Measurements from ENCODE around the gene EPM2A.
A peak's percentile ranks its signal among the peaks of the same experiment; 100 is the strongest.

EPM2A gene

DNA sequence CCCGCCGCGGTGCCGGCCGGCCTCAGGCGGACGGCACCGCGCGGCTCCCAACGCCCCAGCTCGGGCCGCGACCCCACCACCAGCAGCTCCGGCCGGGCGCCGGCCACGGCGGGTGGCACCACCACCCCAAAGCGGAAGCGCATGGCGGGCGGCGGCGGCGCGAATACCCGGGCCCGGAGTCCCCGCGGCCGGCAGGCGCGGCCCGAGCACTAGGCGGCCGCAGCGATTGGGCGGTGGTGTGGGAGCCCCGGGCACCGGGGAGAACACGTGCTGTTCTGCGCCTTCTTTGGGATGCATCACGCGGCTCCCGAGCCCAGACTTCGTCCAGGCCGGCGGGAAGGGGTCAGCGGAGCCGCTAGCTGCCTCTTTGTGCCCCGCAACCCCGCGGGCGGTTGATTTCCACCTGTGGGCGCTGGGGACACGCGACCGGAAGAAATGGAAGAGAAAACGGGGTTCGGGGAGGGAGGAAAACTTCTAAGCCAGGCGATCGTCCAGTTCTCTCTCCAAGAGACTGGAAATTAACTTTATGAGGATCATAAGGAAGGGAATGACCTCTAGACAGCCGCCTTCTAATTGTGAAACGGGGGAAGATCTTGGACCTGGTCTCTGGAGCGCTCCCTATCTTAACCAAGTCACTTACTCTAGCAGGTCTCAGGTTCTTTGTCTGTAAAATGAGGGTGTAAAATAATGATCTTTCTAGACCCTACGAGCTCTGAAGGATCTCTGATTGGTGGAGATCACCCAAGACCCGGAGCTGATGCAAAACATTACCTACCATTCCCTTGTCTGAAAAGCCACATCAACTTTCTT lies at the start of gene EPM2A:
Gene EPM2A (minus strand): TSS at position 165 of the 810 bp plus-strand sequence. CDS start 22 bp downstream, at position 143.
- DNase-seq (ENCODE audit: low read depth), result peak; percentile 94
- H3K9ac ChIP-seq (ENCODE audit: low read length), result peak within 1 kb of the TSS; percentile 95
- no peaks in the 10 kb centered on the region for H3K27me3 ChIP-seq (replicated peaks; ENCODE audit: control insufficient read depth, insufficient read depth, low read length)
- no peaks in the 10 kb centered on the region for H3K9me3 ChIP-seq (ENCODE audit: control insufficient read depth, low read length)
- H3K4me3 ChIP-seq (ENCODE audit: low read length), result peak within 1 kb of the TSS; percentile 92
- H3K36me3 ChIP-seq (ENCODE audit: control insufficient read depth, insufficient read depth, low read length, severe bottlenecking), result no peaks in the 10 kb centered on the region
- H3K4me1 ChIP-seq (ENCODE audit: control insufficient read depth, insufficient read depth, low read length), result peaks cover 28% of the 10 kb centered on the region

DNA sequence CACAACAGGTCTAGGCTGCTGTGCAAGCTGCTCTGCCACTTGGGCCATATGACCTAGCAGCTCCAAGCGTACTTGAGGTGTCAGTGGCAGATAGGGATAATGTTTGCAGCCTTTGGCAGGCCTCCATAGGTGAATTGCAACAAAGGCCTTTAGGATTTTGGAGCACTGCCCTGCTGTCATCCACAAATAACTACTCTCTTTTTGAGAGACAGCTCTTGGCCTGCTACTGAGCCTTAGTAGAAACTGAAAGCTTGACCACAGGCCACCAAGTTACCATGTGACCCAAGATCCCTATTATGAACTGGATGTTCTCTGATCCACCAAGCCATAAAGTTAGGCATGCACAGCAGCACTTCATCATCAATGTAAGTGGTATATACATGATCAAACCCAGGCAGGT lies 49.4 kb upstream of the EPM2A start:
- Histone ChIP-seq H3K9me3 (ENCODE audit: control insufficient read depth, low read length) (no peaks in the 10 kb centered on the region), H3K9ac (ENCODE audit: low read length) (no peak overlapping the region), H3K4me1 (ENCODE audit: control insufficient read depth, insufficient read depth, low read length) (no peaks in the 10 kb centered on the region), H3K27me3 (replicated peaks; ENCODE audit: control insufficient read depth, insufficient read depth, low read length) (no peaks in the 10 kb centered on the region), H3K36me3 (ENCODE audit: control insufficient read depth, insufficient read depth, low read length, severe bottlenecking) (no peaks in the 10 kb centered on the region), H3K4me3 (ENCODE audit: low read length) (no peak overlapping the region)
- DNase-seq (ENCODE audit: low read depth), result no peak

DNA sequence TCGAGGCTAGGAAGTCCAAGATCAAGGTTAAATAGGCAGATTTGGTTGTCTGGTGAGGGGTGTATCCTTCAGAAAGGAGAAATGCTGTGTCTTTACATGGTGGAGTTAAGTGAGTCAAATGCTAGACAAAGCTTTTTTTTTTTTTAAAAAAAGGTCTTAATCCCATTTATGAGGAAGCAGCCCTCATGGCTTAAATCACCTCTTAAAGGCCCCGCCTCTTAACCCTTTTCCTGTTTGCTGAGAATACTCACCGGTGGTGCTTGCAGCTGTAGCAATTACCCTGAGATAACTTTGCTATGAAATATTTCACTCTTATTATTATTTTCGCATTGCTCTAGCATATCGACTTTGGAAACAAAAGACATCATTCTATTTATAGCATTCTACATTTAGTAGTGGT lies 48.5 kb upstream of the EPM2A start:
- no peaks in the 10 kb centered on the region for H3K4me1 ChIP-seq (ENCODE audit: control insufficient read depth, insufficient read depth, low read length)
- H3K9ac ChIP-seq (ENCODE audit: low read length), result no peak overlapping the region
- H3K4me3 ChIP-seq (ENCODE audit: low read length), result no peak overlapping the region
- H3K9me3 ChIP-seq (ENCODE audit: control insufficient read depth, low read length), result no peaks in the 10 kb centered on the region
- H3K27me3 ChIP-seq (replicated peaks; ENCODE audit: control insufficient read depth, insufficient read depth, low read length), result no peaks in the 10 kb centered on the region
- H3K36me3 ChIP-seq (ENCODE audit: control insufficient read depth, insufficient read depth, low read length, severe bottlenecking), result no peaks in the 10 kb centered on the region
- no peak for DNase-seq (ENCODE audit: low read depth)

DNA sequence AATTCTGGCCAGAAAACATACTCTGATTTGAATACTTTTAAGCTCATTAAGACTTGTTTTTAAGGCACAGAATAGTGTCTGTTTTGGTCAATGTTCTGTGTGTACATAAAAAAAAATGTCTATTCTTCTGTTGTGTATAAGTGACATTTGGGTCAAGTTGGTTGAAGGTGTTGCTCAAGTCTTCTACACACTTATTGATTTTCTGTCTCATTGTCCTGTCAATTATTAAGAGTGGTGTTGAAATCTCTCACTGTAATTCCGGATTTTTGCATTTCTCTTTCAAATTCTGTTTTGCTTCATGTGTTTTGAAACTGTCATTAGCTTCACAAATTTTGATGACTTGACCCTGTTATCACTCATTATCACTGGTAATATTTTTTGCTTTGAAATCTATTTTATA lies 37.5 kb upstream of the EPM2A start:
- no peak overlapping the region for H3K4me3 ChIP-seq (ENCODE audit: low read length)
- H3K27me3 ChIP-seq (replicated peaks; ENCODE audit: control insufficient read depth, insufficient read depth, low read length), result no peaks in the 10 kb centered on the region
- H3K9me3 ChIP-seq (ENCODE audit: control insufficient read depth, low read length), result no peaks in the 10 kb centered on the region
- H3K9ac ChIP-seq (ENCODE audit: low read length), result no peak overlapping the region
- no peaks in the 10 kb centered on the region for H3K36me3 ChIP-seq (ENCODE audit: control insufficient read depth, insufficient read depth, low read length, severe bottlenecking)
- DNase-seq (ENCODE audit: low read depth), result no peak
- no peaks in the 10 kb centered on the region for H3K4me1 ChIP-seq (ENCODE audit: control insufficient read depth, insufficient read depth, low read length)

DNA sequence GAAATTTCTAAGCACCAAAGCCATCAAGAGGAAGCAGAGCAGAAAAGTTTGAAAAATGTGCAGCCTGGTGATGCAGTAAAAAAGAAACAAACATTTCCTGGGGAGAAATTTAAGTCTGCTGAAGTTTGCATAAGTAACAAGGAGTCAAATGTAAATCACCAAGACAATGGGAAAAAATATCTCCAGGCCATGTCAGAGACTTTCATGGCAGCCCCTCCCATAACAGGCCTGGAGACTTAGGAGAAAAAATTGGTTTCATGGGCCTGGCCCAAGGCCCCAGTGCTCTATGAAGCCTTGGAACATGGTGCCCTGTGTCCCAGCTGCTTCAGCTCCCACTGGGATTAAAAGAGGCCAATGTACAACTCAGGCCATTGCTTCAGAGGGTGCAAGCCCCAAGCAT lies 30.1 kb upstream of the EPM2A start:
- H3K4me1 ChIP-seq (ENCODE audit: control insufficient read depth, insufficient read depth, low read length), result no peaks in the 10 kb centered on the region
- no peak for DNase-seq (ENCODE audit: low read depth)
- no peak overlapping the region for H3K9ac ChIP-seq (ENCODE audit: low read length)
- H3K27me3 ChIP-seq (replicated peaks; ENCODE audit: control insufficient read depth, insufficient read depth, low read length), result no peaks in the 10 kb centered on the region
- H3K9me3 ChIP-seq (ENCODE audit: control insufficient read depth, low read length), result no peaks in the 10 kb centered on the region
- H3K36me3 ChIP-seq (ENCODE audit: control insufficient read depth, insufficient read depth, low read length, severe bottlenecking), result no peaks in the 10 kb centered on the region
- H3K4me3 ChIP-seq (ENCODE audit: low read length), result no peak overlapping the region

DNA sequence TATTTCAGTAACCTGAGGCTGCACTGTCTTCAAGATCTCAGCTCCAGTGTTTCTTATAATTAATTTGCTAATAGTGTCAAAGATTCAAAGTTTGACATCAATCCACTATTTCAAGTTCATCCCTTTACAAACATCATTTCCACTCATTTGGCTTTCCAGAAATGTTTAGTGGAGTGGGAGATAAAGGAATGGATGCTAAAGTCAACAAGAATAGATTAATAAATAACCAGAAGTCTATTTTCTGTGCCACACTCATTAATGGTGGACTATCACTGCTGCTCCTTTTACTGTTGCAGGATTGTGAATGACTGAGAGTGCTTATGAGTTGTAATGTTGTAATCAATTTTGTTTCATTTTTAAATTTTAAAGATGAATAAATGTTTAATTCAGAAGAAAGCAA lies 28.4 kb upstream of the EPM2A start:
- Histone ChIP-seq H3K9ac (ENCODE audit: low read length) (no peak overlapping the region), H3K4me1 (ENCODE audit: control insufficient read depth, insufficient read depth, low read length) (no peaks in the 10 kb centered on the region), H3K4me3 (ENCODE audit: low read length) (no peak overlapping the region), H3K27me3 (replicated peaks; ENCODE audit: control insufficient read depth, insufficient read depth, low read length) (no peaks in the 10 kb centered on the region), H3K9me3 (ENCODE audit: control insufficient read depth, low read length) (no peaks in the 10 kb centered on the region), H3K36me3 (ENCODE audit: control insufficient read depth, insufficient read depth, low read length, severe bottlenecking) (no peaks in the 10 kb centered on the region)
- DNase-seq (ENCODE audit: low read depth), result no peak

DNA sequence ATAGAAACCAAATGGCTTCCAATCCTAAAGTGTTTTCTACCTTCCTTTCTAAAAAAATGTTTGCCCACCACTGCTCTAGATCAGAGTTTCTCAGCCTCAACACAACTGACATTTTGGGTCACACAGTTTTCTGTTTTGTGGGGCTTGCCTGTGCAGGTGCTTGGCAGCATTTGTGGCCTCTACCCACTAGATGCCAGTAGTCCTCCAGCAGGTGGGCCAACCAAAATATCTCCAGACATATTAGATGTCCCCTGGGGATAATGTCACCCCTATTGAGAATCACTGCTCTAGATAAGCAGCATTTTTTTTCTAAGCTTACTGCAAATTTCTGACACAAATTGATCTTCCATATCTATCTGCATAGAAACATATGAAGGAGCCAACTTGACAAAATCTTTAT lies 26.3 kb upstream of the EPM2A start:
- no peak for DNase-seq (ENCODE audit: low read depth)
- no peaks in the 10 kb centered on the region for H3K27me3 ChIP-seq (replicated peaks; ENCODE audit: control insufficient read depth, insufficient read depth, low read length)
- H3K9me3 ChIP-seq (ENCODE audit: control insufficient read depth, low read length), result no peaks in the 10 kb centered on the region
- H3K4me3 ChIP-seq (ENCODE audit: low read length), result no peak overlapping the region
- no peaks in the 10 kb centered on the region for H3K36me3 ChIP-seq (ENCODE audit: control insufficient read depth, insufficient read depth, low read length, severe bottlenecking)
- H3K9ac ChIP-seq (ENCODE audit: low read length), result no peak overlapping the region
- H3K4me1 ChIP-seq (ENCODE audit: control insufficient read depth, insufficient read depth, low read length), result no peaks in the 10 kb centered on the region

DNA sequence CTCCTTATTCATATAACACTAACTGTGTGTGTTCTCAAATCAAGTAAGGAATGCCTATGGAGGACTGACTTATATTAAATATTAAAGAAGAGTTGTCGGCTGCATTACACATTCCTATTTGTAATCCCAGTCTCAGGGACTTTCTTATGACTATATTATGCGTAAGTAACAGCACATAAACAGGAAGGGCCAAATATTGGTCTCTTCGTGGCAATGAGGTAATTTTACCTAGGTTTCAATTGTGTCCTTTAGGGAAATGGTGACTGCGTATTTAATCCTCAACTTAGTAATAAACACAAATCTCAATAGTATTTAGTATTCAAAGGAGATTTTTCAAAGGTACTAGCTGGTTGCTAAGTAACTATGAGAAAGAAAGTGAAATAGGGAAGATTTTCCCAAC lies 22.8 kb upstream of the EPM2A start:
- Histone ChIP-seq H3K27me3 (replicated peaks; ENCODE audit: control insufficient read depth, insufficient read depth, low read length) (no peaks in the 10 kb centered on the region), H3K4me3 (ENCODE audit: low read length) (no peak overlapping the region), H3K4me1 (ENCODE audit: control insufficient read depth, insufficient read depth, low read length) (peaks cover 11% of the 10 kb centered on the region), H3K9ac (ENCODE audit: low read length) (no peak overlapping the region), H3K9me3 (ENCODE audit: control insufficient read depth, low read length) (no peaks in the 10 kb centered on the region), H3K36me3 (ENCODE audit: control insufficient read depth, insufficient read depth, low read length, severe bottlenecking) (no peaks in the 10 kb centered on the region)
- no peak for DNase-seq (ENCODE audit: low read depth)

DNA sequence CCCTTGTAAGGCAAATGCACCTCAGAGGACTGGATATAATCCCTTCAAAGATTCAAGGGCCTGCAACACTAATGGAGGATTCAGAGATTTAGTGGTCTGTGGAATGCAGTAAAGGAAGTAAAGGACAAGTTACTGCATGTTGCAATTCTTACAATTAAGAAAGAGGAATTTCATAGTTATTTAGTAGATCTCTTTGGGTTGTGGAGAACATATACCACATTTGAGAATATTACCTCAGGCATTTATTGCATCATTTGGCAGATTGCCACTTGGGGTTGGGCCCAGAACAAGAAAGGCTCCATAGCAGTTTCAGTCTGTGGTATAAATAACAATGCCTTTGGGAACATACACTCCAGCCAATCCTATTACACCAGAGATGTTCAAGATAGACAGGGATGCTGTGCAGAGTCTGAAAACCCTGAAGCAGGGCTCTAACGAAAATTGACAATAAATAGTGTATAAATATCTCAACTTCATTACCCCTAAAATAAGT lies 20.9 kb upstream of the EPM2A start:
- Histone ChIP-seq H3K9ac (ENCODE audit: low read length) (no peak overlapping the region), H3K36me3 (ENCODE audit: control insufficient read depth, insufficient read depth, low read length, severe bottlenecking) (no peaks in the 10 kb centered on the region), H3K27me3 (replicated peaks; ENCODE audit: control insufficient read depth, insufficient read depth, low read length) (no peaks in the 10 kb centered on the region), H3K4me1 (ENCODE audit: control insufficient read depth, insufficient read depth, low read length) (peaks cover 11% of the 10 kb centered on the region), H3K9me3 (ENCODE audit: control insufficient read depth, low read length) (no peaks in the 10 kb centered on the region), H3K4me3 (ENCODE audit: low read length) (no peak overlapping the region)
- peak; percentile 96 for DNase-seq (ENCODE audit: low read depth)

DNA sequence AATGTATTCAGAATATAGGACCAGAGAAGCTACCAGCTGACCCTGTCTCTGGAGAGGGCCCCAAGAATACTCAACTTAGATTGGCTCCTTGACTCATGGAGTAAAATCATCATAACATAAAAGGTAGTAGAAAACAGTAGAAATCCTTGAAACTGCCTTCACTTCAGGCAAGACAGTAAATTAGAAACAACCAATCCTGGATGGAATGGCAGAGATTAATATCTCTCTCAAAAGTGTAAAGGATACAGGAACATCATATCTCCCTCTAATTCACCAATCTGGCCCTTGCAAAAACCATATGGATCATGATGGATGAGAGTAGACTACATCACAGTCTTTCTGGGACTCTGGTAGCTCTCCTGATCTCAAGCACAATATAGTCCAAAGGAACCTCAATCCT lies 20.4 kb upstream of the EPM2A start:
- no peaks in the 10 kb centered on the region for H3K9me3 ChIP-seq (ENCODE audit: control insufficient read depth, low read length)
- H3K27me3 ChIP-seq (replicated peaks; ENCODE audit: control insufficient read depth, insufficient read depth, low read length), result no peaks in the 10 kb centered on the region
- no peaks in the 10 kb centered on the region for H3K36me3 ChIP-seq (ENCODE audit: control insufficient read depth, insufficient read depth, low read length, severe bottlenecking)
- H3K4me1 ChIP-seq (ENCODE audit: control insufficient read depth, insufficient read depth, low read length), result peaks cover 11% of the 10 kb centered on the region
- no peak for DNase-seq (ENCODE audit: low read depth)
- H3K4me3 ChIP-seq (ENCODE audit: low read length), result no peak overlapping the region
- no peak overlapping the region for H3K9ac ChIP-seq (ENCODE audit: low read length)

DNA sequence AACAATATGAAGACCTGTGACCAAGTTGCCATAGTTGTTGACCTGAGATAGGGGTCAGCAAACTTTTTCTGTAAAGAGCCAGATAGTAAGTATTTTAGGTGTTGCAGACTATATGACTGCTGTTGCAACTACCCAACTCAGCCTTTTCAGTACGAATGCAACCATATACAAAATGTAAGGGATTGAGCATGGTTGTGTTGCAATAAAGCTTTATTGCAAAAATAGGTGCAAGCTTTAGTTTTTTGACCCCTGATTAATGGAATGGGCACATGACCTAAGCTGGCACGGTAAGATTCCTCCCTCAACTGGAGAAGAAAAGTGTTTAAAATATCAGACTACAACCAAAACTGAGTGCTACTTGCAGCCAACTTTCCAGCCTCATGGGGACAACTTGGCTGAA lies 17.3 kb upstream of the EPM2A start:
- Histone ChIP-seq H3K4me3 (ENCODE audit: low read length) (no peak overlapping the region), H3K9ac (ENCODE audit: low read length) (no peak overlapping the region), H3K9me3 (ENCODE audit: control insufficient read depth, low read length) (no peaks in the 10 kb centered on the region)

DNA sequence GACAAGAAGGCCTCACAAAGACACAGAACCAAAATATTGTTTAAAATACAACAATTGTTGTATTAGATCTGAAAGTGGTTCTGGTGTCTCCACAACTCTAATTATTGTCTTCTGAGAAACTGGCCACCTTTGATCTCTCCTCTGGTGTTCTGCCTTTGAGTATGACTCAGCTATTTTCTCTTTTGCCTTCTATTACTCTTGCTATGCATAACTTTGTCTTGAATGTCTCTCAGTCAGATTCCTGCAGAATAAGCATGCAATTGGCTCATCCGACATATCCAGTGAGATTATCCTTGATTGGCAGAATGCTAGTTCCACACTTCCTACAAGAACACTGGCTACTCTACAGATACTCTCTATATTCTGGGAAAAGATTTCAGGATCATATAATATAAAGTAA lies 14.3 kb upstream of the EPM2A start:
- Histone ChIP-seq H3K9ac (ENCODE audit: low read length) (peak overlapping the region; percentile 46), H3K4me3 (ENCODE audit: low read length) (peak overlapping the region; percentile 42), H3K36me3 (ENCODE audit: control insufficient read depth, insufficient read depth, low read length, severe bottlenecking) (no peaks in the 10 kb centered on the region), H3K4me1 (ENCODE audit: control insufficient read depth, insufficient read depth, low read length) (peaks cover 10% of the 10 kb centered on the region), H3K9me3 (ENCODE audit: control insufficient read depth, low read length) (no peaks in the 10 kb centered on the region), H3K27me3 (replicated peaks; ENCODE audit: control insufficient read depth, insufficient read depth, low read length) (no peaks in the 10 kb centered on the region)
- DNase-seq (ENCODE audit: low read depth), result peak; percentile 84

More for the DNA sequence above, 17.3 kb upstream of the EPM2A start:
- no peaks in the 10 kb centered on the region for H3K27me3 ChIP-seq (replicated peaks; ENCODE audit: control insufficient read depth, insufficient read depth, low read length)
- no peak for DNase-seq (ENCODE audit: low read depth)
- no peaks in the 10 kb centered on the region for H3K36me3 ChIP-seq (ENCODE audit: control insufficient read depth, insufficient read depth, low read length, severe bottlenecking)
- peaks cover 20% of the 10 kb centered on the region for H3K4me1 ChIP-seq (ENCODE audit: control insufficient read depth, insufficient read depth, low read length)

All from adipocyte (in vitro differentiated cells).